IPS-20b (cell line): Measurements from ENCODE around the gene GRIK1.

Experiments used
- H3K27ac ChIP-seq: one replicate; pipeline ENCODE4 v1.5.1; 2013; ENCODE audit warnings: low read length
- H3K27me3 ChIP-seq: 2 replicates; pipeline ENCODE4 v1.6.1; 2013; ENCODE audit warnings: mild to moderate bottlenecking, low read length, inconsistent platforms; ENCODE audit not compliant: insufficient read depth
- H3K36me3 ChIP-seq: 2 replicates; pipeline ENCODE4 v1.6.1; 2013; ENCODE audit warnings: low read depth, mild to moderate bottlenecking, inconsistent platforms, low read length, moderate library complexity; ENCODE audit not compliant: insufficient read depth
- H3K4me1 ChIP-seq: 2 replicates; pipeline ENCODE4 v1.6.1; 2013; ENCODE audit warnings: mild to moderate bottlenecking, control low read depth, inconsistent platforms, low read length, moderate library complexity; ENCODE audit not compliant: insufficient read depth
- H3K4me3 ChIP-seq: 2 replicates; pipeline ENCODE4 v1.5.1; 2013; ENCODE audit warnings: mild to moderate bottlenecking, low read length, inconsistent platforms
- H3K9ac ChIP-seq: 2 replicates; pipeline ENCODE4 v1.6.1; 2013; ENCODE audit warnings: low read depth, mild to moderate bottlenecking, inconsistent platforms, low read length, moderate library complexity
- H3K9me3 ChIP-seq: 2 replicates; pipeline ENCODE4 v1.6.1; 2013; ENCODE audit warnings: mild to moderate bottlenecking, low read depth, low read length, inconsistent platforms; ENCODE audit not compliant: insufficient read depth

The GRIK1 gene

DNA sequence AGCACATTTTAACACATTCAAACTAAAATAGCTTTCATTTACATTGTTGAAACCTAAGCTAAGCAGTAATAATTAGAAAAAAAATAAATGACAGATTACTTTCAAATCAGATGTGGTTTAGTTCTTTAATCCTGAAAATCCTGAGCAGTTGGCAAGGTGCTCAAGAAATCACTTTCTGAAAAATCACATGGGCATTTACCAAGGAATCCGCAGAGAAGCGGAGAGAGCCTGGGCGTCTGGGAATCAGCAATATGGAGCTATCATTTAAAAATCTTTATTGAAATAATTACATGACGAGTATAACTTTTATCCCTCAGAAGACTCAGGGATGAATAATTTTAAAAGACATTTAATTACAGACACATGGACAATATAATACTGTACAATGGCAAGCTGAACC lies 30.2 kb downstream of the GRIK1 start:
- H3K9ac ChIP-seq = no peak overlapping the region
- peaks cover 6% of the 10 kb centered on the region for H3K9me3 ChIP-seq
- H3K36me3 ChIP-seq = no peaks in the 10 kb centered on the region
- no peak overlapping the region for H3K27ac ChIP-seq
- H3K27me3 ChIP-seq = no peaks in the 10 kb centered on the region
- no peaks in the 10 kb centered on the region for H3K4me1 ChIP-seq
- H3K4me3 ChIP-seq = no peak overlapping the region

GRCh38 chr21:29904359-29905282 lies 35.2 kb downstream of the GRIK1 start:
- Histone ChIP-seq H3K9ac (no peak overlapping the region), H3K4me3 (no peak overlapping the region), H3K27ac (no peak overlapping the region), H3K4me1 (no peaks in the 10 kb centered on the region), H3K9me3 (no peaks in the 10 kb centered on the region), H3K27me3 (no peaks in the 10 kb centered on the region), H3K36me3 (no peaks in the 10 kb centered on the region)

DNA sequence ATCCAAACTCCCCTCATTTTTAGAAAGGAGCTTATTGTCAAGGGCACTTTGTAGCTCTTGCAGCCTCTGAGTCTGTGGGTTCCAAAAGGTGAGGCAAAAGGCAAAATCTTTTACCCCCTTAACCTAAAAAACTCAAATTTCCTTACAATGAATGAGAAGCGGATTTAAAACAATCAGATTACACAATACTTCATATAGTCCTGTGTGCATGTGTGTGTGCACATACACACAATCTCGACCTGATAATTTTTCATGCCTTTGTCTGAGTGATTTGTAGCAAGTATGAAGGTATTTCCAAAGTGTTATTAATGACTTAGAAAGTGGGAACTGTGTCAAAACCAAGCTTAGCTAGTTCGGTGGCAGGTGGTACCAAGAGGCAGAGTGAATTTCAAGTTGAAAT lies 42.9 kb downstream of the GRIK1 start:
- Histone ChIP-seq H3K9me3 (no peaks in the 10 kb centered on the region), H3K9ac (no peak overlapping the region), H3K4me3 (no peak overlapping the region), H3K27me3 (no peaks in the 10 kb centered on the region), H3K36me3 (no peaks in the 10 kb centered on the region), H3K4me1 (no peaks in the 10 kb centered on the region), H3K27ac (no peak overlapping the region)

GRCh38 chr21:29893687-29894086 lies 46.1 kb downstream of the GRIK1 start:
- Histone ChIP-seq H3K4me1 (no peaks in the 10 kb centered on the region), H3K36me3 (no peaks in the 10 kb centered on the region), H3K27me3 (no peaks in the 10 kb centered on the region), H3K9ac (no peak overlapping the region), H3K4me3 (no peak overlapping the region), H3K27ac (no peak overlapping the region), H3K9me3 (no peaks in the 10 kb centered on the region)

DNA sequence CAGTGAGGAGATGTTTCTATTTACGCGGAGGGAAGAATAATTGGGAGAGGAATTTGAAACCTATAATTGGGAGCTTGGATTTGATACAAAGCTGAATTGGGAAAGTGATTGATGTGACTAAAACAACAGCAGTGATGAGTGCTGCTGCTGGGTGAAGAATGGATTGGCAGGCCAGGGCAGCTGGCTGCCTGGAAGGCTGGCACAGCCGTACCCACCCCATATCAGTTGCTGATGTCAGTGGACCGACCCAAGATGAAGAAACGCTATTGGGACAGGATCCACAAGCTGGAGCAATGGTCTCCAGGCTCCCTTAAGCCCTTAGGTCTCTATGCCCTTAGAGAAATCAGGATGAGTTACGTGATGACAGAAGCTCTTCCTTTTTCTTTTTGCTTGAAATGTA lies 47.4 kb downstream of the GRIK1 start:
- Histone ChIP-seq H3K36me3 (no peaks in the 10 kb centered on the region), H3K27me3 (no peaks in the 10 kb centered on the region), H3K4me3 (no peak overlapping the region), H3K27ac (no peak overlapping the region), H3K4me1 (no peaks in the 10 kb centered on the region), H3K9me3 (no peaks in the 10 kb centered on the region), H3K9ac (no peak overlapping the region)

GRCh38 chr21:29888437-29888836 lies 51.4 kb downstream of the GRIK1 start:
- Histone ChIP-seq H3K4me1 (no peaks in the 10 kb centered on the region), H3K36me3 (no peaks in the 10 kb centered on the region), H3K4me3 (no peak overlapping the region), H3K27ac (no peak overlapping the region), H3K9ac (no peak overlapping the region), H3K9me3 (no peaks in the 10 kb centered on the region), H3K27me3 (no peaks in the 10 kb centered on the region)

DNA sequence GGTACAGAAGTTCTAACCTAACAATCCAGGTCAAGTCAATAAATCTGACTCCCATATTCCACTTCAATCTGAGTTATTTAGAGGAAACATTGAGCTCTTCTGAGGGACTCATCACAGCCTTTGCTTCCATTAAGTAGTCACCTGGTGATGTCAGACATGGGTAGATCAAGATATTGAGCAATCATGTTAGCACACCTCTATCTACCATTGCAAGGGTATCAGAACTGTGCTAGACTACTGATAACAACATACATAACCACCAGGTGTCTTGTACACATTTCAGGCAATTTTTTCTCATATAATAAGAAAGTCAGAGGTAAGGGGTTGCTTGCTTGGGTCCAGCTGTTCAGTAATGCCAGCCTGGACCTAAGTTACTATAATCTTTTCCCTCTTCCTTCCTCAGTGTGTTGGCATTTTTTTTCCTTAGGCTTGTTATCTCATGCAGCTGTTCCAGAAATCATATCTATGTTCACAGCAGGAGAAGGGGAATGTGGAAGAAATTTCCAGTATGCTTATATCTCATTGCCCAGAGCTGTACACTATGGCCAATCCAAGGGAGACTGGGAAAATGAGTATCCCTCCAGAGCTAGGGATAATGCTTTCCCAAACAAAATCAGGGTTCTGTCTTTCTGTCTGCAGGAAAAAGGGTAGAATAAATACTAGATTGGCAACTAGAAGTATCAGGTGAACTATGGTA lies 52.3 kb downstream of the GRIK1 start:
- no peaks in the 10 kb centered on the region for H3K36me3 ChIP-seq
- no peaks in the 10 kb centered on the region for H3K27me3 ChIP-seq
- H3K4me3 ChIP-seq = no peak overlapping the region
- H3K27ac ChIP-seq = no peak overlapping the region
- no peaks in the 10 kb centered on the region for H3K9me3 ChIP-seq
- H3K9ac ChIP-seq = no peak overlapping the region
- H3K4me1 ChIP-seq = no peaks in the 10 kb centered on the region

- no peaks in the 10 kb centered on the region for H3K27me3 ChIP-seq
- no peak overlapping the region for H3K27ac ChIP-seq
These were observed 54.3 kb downstream of the GRIK1 start for GRCh38 chr21:29885491-29885890.

DNA sequence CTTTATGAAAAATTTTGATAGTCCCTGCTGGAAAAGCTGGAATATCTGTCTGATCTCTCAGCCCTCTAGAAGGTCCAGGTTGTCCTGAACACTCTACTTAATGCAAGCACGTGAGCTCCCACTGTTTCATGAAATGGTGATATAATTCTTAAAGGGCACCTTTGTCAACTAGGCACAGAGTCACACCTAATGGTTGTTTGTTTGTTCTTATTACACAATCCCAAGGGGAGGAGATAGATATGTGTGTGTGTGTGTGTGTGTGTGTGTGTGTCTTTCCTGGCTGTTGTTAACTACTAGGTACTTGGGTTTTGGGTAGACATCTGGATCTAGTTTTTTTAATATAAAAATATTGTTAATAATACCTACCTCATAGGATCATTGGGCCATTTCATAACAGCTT lies 63.9 kb downstream of the GRIK1 start:
- no peak overlapping the region for H3K4me3 ChIP-seq
- H3K9ac ChIP-seq = no peak overlapping the region
- no peaks in the 10 kb centered on the region for H3K36me3 ChIP-seq
- no peaks in the 10 kb centered on the region for H3K27me3 ChIP-seq
- H3K9me3 ChIP-seq = no peaks in the 10 kb centered on the region
- H3K4me1 ChIP-seq = peaks cover 11% of the 10 kb centered on the region; the same call in 1 of the 2 replicates
- H3K27ac ChIP-seq = no peak overlapping the region

More at GRCh38 chr21:29885491-29885890, 54.3 kb downstream of the GRIK1 start:
- Histone ChIP-seq H3K4me1 (no peaks in the 10 kb centered on the region), H3K4me3 (no peak overlapping the region), H3K36me3 (no peaks in the 10 kb centered on the region), H3K9me3 (no peaks in the 10 kb centered on the region), H3K9ac (no peak overlapping the region)

DNA sequence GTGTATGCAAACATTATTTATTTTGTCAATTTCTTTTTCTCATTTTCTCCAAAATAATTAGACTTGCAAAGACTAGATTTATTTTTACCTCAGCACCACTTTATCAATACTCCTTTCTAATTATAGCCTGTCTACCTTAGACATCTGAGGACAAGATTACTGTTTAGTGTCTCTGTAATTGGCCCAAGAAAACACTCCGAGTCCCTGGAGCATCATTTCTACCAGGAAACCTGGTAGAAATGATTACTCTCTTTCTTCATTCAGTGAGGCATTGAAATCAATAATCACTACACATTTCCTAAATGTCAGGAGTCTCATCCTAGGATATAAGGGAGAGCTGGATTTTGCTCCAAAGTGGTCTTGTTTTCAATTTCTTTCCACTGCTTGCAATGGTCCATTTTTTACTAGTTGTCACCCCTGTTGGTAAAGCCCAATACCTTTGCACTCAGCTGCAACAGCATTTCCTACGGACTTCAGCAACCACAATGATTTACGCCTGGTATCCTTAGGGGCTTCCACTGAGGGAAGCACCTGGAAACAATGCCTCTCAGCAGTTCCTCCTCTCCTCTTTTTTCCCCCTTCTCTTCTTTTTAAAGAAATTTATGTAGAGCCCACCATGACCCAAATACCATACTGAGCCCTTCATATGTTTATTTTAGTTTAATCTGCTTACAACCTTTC lies 64.6 kb downstream of the GRIK1 start:
- Histone ChIP-seq H3K4me3 (no peak overlapping the region), H3K4me1 (peaks cover 13% of the 10 kb centered on the region; the same call in 1 of the 2 replicates), H3K9me3 (no peaks in the 10 kb centered on the region), H3K36me3 (no peaks in the 10 kb centered on the region), H3K27me3 (no peaks in the 10 kb centered on the region), H3K9ac (no peak overlapping the region), H3K27ac (no peak overlapping the region)

GRCh38 chr21:29873908-29874307 lies 65.9 kb downstream of the GRIK1 start:
- H3K27me3 ChIP-seq = no peaks in the 10 kb centered on the region
- H3K4me1 ChIP-seq = peaks cover 13% of the 10 kb centered on the region; the same call in 1 of the 2 replicates
- H3K36me3 ChIP-seq = no peaks in the 10 kb centered on the region
- H3K9ac ChIP-seq = no peak overlapping the region
- no peak overlapping the region for H3K27ac ChIP-seq
- no peaks in the 10 kb centered on the region for H3K9me3 ChIP-seq
- no peak overlapping the region for H3K4me3 ChIP-seq
